Right lobe of liver (tissue), 4 donors: Measurements from ENCODE around the gene NRIP3.

Experiments
- CTCF ChIP-seq, 4 donors: fragments of 200-600 bp in 3 of 4; fragments of 450-650 bp in 1 of 4; IDR thresholded peaks; one replicate each; pipeline versions ENCODE4 v1.5.1 to v1.8.0; 2016 to 2022; ENCODE audit warnings: antibody characterized with exemption in 4 of 4, mild to moderate bottlenecking in 2 of 4
- POLR2A ChIP-seq: fragments of 450-650 bp; IDR thresholded peaks from one replicate; pipeline ENCODE4 v1.6.1; 2017; ENCODE audit warnings: antibody characterized with exemption, mild to moderate bottlenecking
- donor health status: DM: no; HTN: no; CAD: no.
- donor health status: DM: no; HTN: no; CAD: no.
- donor health status: DM: no; HTN: yes; CAD: no.

GRCh38 chr11:9029422-9029821 lies 25.6 kb upstream of the NRIP3 start:
- TF ChIP-seq CTCF (IDR thresholded peaks at IDR 0.05) (no peak), POLR2A (no peak)
